Hepatocyte (in vitro differentiated cells): Measurements from ENCODE around the gene MADD.

ENCODE experiments used
- CTCF ChIP-seq: fragments of 200-600 bp; sonication (generic); IDR thresholded peaks from 2 replicates; pipeline ENCODE4 v1.5.1; 2016; ENCODE audit warnings: antibody characterized with exemption, mild to moderate bottlenecking; ENCODE audit not compliant: poor library complexity
- EZH2 ChIP-seq: fragments of 200-600 bp; sonication (generic); IDR thresholded peaks from 2 replicates; pipeline ENCODE4 v1.6.1; 2016; ENCODE audit warnings: antibody characterized with exemption, mild to moderate bottlenecking, borderline replicate concordance

- TF ChIP-seq CTCF (no peak), EZH2 (no peak)
These were observed 18.2 kb upstream of the MADD start for GRCh38 chr11:47251751-47252150.
